NCI-H82 treated with DMSO at 0.1 percent for 48 hours (cell line): Measurements from ENCODE around the gene DNAJC4.

Experiments
- DNase-seq: peaks from one replicate; lab custom pipeline; 2025; ENCODE audit not compliant: unreplicated experiment; lab: John Stamatoyannopoulos, UW

The DNAJC4 gene

DNA sequence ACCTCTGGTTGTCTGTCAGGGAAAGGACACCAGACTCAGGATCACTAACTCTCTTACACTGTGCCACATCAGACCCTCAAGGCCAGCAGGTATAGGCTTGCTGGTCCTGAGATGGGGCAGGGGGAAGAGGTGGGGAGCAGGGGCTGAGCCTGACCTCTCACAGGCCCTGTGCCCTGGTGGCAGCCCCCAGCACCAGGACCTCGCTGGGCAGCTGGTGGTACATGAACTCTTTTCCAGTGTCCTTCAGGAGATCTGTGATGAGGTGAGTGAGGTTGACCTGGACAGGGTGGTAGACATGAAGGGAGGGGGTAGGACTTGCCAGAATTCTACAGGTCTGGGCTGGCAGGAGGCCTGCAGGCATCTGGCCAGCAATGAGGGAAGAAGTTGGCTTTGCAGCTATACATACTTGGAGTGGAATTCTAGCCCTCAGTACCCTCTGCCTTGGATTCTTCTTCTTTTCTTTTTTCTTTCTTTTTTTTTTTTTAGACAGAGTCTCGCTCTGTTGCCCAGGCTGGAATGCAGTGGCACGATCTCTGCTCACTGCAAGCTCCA is 2.9 kb upstream of the DNAJC4 start:
- no peak for DNase-seq

DNA sequence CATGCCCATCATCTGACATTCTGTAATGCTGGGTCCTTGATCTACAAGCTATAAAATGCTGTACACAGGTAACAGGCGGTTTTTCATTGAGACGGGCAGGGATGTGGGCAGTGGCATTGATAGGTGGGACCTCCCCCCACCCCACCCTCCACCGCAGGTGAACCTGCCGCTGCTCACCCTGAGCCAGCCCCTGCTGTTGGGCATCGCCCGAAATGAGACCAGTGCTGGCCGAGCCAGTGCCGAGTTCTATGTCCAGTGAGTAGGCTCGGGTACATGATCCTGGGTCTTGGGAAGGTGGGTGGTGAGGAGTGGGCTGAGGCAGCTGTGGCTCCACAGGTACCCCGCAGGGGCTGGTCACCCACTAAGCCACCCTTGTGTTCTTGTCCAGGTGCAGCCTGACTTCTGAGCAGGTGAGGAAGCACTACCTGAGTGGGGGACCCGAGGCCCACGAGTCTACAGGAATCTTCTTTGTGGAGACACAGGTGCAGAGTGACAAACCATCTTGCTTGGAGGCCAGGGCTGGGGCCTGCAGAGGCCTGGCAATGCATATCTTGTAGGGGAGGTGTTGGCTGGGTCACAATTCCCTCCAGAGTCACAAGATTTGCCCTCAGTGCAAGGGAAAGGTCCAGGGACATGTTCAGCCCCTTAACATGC is 1.1 kb upstream of the DNAJC4 start:
- no peak for DNase-seq

DNA sequence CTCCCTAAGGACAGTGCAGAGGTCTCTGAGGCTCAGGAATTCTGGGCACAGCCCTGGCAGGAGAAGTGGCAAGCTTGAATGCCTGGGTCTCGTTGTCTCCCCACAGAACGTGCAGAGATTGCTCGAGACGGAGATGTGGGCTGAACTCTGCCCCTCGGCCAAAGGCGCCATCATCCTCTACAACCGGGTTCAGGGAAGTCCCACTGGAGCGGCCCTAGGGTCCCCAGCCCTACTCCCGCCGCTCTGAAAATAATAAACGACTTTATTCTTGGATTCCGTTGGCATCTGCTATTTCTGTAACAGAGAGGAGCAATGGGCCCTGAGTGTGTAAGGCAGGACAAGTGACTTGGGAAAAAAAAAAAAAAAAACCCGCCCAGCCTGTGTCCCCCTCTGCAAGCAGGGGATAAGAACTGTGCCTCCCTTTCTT is 591 bp upstream of the DNAJC4 start:
- DNase-seq, result no peak

DNA sequence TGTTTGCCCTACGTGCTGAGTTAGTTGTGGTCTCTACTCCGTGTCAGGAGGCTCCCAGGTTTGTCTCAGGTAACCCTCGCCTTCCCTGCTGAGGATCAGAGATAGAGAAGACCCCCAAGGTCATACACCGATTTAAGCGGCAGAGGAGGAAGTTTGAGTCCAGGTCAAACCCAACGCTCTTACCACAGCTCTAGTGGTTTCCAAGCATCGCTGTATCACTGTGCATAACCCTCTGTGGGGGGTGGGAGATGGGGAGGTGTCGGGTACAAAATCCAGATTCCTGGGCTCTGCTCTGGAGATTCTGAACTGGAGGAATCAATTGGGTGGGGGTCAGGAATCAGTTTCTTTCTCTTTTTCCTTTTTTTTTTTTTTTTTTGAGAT is 627 bp downstream of the DNAJC4 start:
- no peak for DNase-seq

DNA sequence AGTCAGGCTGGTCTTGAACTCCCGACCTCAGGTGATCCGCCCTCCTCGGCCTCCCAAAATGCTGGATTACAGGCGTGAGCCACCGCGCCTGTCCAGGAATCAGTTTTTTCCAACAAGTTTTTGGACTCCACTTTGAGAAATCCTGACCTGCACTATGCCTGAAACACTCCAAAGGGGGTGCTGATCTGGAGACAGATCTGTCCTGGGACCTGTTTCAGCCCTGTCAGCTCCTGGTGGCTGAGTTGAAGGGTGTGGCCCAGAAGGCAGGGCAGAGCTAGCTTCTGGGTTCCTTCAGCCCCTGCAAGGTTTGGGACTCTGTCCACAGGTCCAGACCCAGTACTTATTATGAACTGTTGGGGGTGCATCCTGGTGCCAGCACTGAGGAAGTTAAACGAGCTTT is 1.2 kb downstream of the DNAJC4 start:
- DNase-seq, result no peak

DNA sequence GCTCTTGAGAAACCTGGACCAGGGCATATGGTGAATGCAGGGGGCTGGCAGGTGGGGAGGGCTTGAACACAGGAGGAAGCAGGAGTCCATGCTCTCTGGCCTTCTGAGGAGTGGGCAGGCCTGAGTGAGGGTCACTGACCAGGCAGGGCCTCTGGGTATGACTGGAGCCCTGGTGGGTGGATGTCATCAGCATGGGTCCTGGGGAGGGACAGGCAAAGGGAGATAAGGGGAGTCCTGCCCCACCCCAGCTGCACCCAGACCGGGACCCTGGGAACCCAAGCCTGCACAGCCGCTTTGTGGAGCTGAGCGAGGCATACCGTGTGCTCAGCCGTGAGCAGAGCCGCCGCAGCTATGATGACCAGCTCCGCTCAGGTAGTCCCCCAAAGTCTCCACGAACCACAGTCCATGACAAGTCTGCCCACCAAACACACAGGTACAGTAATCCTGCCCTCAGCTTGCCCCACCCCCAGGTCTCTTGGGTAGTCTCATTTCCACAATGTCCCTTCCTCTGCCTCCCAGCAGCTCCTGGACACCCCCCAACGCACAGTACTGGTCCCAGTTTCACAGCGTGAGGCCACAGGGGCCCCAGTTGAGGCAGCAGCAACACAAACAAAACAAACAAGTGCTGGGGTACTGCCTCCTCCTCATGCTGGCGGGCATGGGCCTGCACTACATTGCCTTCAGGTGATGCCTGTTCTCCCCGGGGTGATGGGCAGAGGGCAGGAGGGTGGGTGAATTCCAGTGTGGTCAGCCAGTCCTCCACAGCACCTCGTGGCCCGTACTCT is 2.0 kb downstream of the DNAJC4 start:
- no peak for DNase-seq

DNA sequence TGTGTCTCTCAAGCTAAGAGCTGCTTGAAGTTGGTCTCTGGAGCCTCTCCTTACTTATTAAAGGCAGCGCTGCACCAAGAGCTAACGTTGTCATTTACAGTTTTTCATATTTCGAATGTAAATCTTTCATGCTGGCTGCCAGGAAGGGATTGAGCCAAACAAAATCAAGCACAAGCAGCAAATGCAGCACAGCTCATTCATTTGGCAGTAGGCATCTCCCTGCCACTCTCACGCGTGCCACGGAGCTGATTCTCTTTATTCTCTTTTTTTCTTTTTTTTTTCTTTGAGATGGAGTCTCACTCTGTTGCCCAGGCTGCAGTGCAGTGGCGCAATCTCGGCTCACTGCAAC is 2.6 kb downstream of the DNAJC4 start:
- no peak for DNase-seq

DNA sequence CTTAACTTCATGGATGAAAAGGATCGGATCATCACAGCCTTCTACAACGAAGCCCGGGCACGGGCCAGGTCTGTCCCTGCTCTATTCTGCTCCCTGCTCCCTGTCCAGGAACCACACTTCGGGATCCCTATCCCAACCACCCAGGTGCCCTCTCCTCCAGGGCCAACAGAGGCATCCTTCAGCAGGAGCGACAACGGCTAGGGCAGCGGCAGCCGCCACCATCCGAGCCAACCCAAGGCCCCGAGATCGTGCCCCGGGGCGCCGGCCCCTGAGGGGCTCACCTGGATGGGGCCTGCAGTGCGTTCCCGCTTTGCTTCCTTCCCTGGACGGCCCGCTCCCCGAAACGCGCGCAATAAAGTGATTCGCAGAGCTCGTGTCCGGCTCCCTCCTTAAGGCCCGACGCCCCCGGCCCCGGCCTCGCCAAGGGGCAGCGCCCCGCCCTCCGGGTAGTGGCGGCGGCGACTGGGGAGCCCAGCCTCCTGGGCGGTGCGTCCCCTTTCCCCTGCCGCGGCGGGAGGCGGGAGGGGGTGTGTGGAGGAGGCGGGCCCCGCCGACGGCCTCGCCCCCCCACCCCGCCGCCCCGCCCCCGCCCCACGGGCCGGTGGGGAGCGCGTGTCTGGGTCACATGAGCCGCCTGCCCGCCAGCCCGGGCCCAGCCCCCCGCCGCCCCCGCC is 3.7 kb downstream of the DNAJC4 start, which contains the start of gene VEGFB:
TSS of gene VEGFB (plus strand) at position 672 of the 674 bp plus-strand sequence. CDS start 250 bp downstream, outside the sequence.
- peak; percentile 9 for DNase-seq

DNA sequence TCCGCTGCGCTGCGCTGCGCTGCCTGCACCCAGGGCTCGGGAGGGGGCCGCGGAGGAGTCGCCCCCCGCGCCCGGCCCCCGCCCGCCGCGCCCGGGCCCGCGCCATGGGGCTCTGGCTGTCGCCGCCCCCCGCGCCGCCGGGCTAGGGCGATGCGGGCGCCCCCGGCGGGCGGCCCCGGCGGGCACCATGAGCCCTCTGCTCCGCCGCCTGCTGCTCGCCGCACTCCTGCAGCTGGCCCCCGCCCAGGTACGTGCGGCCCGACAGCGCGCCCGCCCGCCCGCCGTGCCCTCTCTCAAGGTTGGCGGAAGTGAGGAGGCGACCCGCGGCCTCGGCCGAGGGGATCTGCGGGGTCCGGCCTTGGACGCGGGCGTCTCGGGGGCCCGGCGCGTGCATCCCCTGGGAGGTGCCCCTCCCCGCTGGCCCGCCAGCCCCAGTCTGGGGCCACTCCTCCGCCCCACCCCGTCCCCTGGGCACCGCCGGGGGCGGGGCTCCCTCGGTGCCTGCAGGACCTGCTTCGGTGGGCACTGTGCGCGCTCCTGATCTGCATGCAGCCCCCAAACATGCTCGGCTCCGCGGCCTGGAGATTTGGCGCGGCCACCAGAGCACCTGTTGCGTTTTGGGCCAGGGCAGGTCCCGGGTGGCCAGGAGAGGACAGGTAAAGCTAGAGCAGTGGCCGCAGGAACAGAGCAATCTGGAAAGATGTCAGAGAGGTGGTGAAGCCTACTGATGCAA is 4.5 kb downstream of the DNAJC4 start:
- no peak for DNase-seq

DNA sequence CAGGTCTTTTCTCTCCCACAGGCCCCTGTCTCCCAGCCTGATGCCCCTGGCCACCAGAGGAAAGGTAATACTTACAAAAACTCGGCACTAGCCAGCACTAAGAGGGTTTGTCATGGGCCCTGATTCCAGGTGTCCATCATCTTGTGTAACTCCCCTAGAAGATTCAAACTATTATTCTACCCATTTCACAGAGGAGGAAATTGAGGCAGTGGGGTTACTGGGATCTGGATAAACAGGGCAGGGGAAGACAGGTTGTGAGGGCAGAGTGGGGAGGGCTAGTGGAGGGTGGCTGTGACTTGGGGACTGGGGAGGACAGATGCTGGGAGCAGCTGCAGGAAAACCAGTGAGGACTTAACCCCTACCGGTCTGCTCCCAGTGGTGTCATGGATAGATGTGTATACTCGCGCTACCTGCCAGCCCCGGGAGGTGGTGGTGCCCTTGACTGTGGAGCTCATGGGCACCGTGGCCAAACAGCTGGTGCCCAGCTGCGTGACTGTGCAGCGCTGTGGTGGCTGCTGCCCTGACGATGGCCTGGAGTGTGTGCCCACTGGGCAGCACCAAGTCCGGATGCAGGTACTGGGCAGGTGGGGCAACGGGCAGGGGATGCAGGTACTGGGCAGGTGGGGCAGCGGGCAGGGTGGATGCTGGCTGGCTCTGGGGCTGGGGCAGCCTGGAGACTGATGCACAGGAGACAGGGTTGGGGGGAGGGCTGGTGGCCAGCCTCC is 5.3 kb downstream of the DNAJC4 start:
- no peak for DNase-seq

DNA sequence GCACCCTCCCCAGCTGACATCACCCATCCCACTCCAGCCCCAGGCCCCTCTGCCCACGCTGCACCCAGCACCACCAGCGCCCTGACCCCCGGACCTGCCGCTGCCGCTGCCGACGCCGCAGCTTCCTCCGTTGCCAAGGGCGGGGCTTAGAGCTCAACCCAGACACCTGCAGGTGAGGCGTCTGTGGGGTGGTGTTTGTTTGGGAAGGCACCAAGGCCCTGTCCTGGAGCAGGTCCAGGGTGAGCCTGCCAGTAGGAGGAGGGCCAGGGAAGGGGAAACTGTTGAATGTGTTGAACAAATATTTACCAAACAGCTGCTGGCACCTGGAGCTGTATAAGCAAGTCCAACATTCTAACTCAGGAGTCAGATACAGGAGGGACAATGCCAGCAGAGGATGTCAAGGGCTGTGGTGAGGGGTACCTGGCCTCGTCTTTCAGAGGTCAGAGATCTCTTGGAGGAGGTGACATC is 7.2 kb downstream of the DNAJC4 start:
- DNase-seq, result no peak

DNA sequence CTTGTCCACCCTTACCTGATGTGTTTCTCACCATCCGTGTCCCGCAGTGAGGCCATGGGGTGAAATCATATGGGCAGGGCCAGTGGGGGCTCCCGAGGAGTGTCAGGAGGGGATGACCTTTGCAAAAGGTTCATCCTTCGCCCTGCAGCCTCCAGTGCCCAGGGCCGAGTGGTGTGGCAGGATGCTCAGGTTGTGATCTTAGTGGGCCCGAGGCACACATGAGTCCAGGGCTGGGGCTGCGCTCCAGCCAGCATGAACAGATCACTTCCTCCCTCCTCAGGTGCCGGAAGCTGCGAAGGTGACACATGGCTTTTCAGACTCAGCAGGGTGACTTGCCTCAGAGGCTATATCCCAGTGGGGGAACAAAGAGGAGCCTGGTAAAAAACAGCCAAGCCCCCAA is 7.7 kb downstream of the DNAJC4 start:
- DNase-seq, result no peak

DNA sequence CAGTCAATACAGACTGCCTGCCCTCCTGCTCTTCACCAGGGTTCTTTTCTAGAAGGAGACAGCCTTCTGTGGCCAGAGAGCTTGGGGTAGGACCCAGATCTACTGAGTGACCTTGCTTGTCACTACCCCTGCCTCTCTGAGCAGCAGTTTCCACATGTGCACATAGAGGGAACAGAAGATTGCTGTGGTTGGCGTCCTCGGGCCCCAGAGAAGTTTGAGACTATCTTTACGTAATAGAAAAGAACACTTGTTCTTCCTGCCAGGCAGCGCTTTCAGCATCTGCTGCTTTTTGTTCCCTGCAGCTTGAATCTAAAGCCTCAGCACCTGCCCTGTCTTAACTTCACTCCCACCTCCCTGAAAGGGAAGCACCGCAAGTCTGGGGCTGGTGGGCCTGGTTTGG is 8.7 kb downstream of the DNAJC4 start:
- no peak for DNase-seq

DNA sequence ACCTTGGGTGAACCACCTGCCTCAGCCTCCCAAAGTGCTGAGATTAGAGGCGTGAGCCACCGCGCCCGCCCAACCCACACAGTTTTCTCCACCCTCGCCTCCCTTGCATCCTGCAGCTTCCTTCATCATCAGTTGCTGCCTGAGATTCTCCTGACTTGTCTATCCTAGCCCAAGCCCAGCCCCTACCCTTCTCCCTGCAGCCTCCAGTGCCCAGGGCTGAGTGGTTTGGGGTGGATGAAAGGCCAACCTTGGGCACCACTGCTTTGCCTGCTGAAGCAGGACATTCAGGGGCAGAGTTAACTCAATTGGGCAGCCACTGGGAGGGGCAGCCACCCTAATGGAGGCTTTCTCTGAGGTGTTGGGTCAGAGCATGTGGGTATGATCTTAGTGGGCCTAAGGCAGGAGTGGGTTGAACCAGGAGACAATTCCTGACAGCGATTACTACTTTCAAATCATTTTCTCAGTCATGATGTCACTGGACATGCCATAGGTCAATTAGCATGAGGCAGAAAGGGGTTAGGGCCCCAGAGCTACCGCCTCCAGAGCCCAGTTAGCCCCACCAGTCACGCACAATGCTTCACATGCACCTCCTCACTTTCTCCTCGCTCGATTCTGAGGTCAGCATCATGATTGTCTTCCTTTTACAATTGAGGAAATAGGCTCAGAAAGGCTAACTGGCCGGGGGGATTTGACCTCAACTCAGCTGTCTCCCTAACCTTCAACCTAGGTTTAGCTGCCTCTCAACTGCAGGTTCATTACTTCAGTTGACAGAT is 9.5 kb downstream of the DNAJC4 start:
- DNase-seq, result no peak

DNA sequence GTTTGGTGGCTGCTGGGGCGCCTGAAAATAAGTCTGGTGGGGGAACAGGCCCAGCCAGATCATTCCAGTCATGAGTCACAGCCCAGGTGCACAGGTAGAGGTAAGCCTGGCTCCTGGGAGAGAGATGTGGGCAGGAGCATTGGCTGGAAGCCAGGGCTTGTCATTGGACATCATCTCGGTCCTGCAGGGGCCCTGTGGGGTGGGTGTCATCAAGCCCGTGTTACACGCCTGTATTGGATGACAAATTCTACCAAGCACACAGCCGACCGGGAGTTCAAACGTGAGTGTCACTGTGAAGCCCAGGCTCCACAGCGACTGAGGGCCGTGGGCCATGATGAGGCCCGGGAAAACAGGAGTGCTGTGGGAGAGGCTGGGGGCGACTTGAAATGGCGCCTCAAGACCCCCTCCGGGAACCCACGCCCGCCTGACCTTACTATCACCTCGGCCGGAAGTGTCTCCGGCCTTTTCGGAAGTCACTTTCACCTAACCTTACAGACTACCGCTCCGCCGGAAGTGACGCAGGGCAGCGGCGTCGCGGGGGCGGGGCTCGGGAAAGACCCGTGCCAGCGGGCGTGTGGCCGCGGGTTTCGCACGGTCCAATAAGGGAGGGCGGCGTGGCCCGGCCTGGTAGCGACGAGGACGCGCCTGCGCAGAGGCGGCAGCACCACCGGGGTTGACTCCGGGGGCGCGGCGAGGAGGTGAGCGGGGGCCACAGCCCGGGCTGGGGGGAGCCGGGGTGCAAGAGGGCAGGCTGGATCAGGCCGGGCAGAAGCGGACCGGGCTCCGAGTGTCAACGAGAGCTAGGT is 10.3 kb downstream of the DNAJC4 start, which contains the start of gene FKBP2:
TSS of gene FKBP2 (plus strand) at position 661 of the 806 bp plus-strand sequence. CDS start 1,293 bp downstream, outside the sequence.
- peak; percentile 71 for DNase-seq

DNA sequence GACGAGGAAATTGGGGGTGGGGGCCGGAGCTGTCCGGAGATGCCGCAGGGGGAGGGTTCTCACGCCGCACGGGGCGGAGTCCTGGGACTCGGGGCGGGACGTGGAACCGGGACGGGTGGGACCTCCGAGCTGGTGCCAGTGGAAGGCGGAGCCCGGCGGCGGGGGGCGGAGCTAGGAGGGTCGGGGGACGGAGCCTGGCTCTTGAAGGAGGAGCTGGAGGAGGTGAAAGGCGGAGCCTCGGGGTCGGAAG is 10.8 kb downstream of the DNAJC4 start:
- peak; percentile 93 for DNase-seq

DNA sequence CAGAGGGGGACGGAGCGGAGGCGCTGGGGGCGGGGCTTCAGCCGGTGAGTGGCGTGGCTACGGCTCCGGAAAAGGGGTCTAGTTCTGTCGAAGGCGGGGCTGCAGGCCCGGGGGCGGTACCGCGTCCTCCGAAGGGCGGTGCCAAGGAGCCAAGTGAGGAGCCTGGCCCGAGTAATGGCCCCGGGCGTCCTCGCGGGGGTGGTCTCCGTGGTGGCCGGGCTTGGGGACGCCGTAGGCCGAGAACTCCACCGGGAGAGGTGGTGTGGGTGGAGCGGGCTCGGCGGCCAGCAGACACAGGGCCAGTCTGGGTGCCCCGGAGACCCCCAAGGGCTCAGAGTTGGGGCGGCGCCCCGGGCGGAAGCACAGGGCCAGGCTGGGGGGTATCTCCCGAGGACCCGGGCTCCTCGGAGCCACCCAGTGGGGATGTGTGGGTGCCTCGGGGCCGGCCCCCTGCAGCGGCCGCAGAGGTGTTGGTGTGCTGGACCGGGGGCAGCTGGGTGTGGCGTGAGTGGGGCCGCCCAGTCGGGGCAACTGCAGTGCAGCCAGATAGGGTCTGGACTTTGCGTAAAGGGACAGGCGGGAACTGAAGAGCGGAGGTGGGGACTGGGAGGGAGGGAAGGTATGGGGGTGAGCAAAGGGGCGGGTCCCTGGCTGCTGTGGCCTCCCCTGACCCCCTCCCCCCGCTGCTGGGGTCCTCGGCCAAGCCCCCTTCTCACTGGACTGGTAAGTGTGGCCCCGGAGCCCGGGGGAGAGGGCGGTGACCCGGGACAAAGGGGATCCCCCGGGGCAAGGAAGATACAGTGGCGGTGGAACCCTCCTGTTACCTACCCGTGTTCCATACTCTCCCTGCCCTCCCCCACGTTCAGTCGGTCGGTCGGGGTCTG is 11.4 kb downstream of the DNAJC4 start:
- no peak for DNase-seq

DNA sequence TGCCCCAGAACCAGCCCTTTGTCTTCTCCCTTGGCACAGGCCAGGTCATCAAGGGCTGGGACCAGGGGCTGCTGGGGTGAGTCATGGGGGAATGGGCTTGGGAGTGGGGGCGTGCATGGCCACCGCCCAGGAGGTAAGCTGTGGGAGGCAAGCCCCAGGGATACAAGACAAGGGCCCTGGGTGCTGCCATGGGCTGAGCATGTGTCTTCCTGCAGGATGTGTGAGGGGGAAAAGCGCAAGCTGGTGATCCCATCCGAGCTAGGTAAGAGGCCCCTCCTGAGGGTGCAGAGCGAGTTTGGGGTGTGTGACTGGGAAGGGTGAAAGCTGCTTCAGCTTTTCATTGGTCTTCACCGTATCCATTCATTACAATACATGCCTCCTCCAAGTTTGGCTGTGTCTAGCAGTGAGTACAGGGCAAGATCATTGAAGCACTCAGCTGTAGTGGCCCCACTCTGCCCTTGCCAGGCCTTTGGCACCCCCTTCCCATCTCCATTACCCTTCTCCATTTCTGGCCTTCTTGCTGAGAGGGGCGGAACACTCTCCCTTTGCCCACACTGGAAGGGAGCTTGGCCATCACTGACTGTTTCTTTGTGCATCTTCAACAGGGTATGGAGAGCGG is 13.0 kb downstream of the DNAJC4 start:
- DNase-seq, result no peak
